Activated CD4-positive, CD25-positive, alpha-beta regulatory T cell (primary cell): Measurements from ENCODE around the gene NRG2.

ENCODE experiments used
- DNase-seq, 4 experiments: peaks; one replicate each; lab custom pipeline; 2025; lab: John Stamatoyannopoulos, UW

Gene NRG2

DNA sequence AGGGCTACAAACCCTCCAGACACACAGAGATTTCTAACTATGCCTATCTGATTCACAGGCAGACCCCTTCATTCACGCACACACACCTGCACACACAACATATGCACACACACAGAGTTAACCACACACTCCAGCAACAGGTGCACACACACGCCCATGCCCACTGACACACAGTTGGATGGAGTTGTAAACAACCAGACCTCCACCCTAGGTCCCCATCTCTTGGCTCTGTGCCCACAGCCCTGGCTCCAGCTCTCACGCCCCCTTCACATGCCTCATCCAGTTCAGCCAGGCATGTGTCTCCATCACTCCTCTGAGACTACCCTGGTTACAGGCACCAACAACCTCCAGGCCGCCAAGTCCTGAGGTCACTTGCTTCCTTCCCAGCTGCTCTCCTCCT lies 186.4 kb downstream of the NRG2 start:
- no peak for DNase-seq

DNA sequence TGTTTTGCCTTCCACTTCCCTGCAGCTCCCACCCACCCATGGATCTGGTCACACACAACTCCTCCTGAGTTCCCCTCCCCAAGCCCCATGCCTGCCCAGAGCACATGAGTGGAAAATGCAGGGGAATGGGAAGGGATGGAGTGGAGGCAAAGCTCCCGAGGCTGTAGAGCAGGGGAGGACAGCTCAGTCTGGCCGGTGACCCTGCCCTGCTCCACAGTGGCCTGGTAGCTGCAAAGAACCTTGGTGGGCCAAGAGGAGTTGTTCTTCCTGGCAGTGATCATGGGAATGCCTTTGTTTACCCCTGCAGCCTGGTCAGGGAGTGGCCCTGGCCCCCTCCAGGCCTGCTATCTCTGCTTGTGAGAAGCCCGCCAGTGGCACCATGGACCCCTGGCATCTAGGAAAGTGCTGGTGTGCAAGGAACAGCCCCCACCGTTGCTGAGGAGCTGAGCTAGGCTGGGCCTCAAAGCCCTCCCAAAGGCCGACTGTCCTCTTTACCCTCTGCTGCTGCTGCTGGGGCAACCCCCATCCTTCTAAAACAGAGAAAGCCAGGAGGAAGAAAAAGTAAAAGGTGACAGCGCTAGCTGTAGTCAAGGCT lies 187.1 kb downstream of the NRG2 start:
- DNase-seq = no peak

DNA sequence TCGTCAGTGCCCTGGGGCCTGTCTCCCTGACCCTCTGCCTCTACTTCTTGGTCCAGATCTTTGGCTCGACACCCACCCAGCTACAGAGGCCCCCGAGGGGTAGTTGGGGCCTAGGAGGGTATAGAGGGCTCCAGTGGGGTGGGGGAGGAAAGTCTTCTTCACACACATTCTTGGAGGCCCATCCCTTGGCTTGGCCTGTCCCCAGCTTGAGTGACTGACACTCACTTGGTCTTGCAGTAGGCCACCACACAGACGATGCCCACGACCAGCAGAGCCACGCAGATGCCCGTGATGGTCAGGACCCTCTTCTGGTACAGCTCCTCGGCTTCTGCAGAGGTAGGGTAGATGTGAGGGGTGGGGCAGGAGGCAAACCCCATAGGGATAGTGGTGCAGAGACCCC lies 187.6 kb downstream of the NRG2 start:
- no peak for DNase-seq

DNA sequence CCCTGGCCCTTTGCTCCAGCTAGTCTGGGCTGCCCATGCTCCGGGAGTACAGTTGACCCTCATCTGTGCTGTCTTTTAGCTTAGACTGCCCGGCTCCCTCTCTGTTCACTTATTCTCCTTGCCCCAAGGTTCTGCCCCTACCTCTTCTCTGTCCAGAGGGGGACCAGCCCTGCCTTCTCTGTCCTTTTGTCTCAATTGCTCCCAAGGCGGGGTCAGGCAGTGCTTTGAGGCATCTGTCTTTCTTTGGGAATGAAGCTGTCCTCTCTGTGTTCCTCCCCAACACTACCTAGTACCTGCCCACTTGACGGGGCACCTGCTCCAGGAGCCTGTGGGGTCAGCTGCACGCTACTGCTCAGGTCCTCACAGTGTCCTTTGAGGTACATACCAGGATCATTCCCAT lies 188.1 kb downstream of the NRG2 start:
- no peak for DNase-seq

DNA sequence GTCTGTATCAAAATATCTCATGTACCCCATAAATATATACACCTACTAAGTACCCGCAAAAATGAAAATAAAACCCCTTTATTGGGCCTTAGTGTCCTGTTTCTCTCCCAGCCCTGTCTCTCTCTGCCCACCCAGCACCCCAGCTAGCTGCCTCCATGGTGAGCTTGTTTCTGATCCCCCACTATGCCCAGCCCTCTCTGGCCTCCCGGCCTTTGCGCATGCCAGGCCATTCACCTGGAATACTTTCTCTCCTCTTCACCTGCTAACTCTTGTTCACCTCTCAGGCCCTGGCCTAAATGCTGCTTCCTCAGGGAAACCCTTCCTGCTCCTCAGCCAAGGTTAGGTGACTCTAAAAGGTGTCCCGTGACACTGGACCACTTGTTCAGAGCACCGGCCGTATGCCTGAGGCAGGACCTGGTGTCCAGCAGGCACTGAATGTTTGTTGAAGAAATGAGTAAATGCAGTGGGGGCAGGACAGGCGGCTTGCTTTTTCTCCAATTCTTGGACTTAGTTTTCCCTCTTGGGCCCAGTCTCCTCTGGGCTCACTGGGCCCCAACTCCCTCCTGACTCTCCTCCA lies 189.0 kb downstream of the NRG2 start:
- no peak for DNase-seq

DNA sequence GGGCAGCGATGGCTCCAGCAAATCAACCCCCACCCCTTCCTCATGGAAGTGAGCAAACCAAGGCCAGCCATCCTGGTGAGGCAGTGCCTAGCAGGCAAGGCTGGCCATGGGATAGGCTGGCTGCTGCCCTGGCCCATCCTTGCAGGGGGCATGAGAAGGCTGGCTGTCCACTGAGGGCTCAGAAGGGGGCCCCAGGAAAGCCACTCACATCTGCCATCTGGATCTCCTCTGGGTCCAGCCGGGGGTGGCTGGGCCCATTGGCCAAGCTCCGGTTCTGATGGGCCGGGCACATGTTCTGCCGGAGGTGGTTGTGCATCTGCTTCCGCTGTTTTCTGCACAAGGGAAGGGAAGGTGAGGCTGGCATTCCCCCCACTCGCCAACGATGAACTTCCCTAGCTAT lies 190.4 kb downstream of the NRG2 start:
- no peak for DNase-seq

DNA sequence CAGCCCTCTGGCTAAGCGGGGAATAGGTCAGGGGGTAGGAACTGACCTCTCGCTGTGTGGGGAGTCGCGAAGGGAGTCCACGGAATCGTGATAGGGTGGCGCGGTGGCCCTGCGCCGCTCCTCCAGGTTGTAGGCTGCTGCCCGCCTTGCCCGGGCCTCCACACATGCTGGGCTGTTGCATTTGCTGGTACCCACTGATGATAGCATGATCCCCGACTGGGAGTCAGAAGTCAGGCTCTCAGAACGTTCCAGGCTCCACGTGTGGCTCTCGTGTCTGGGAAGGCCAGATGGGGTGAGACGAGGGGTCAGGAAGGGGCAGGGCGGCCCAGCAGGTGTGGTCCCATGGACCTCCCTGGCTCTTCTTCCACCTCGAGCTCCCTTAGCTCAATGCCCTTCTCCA lies 191.5 kb downstream of the NRG2 start:
- DNase-seq = no peak

DNA sequence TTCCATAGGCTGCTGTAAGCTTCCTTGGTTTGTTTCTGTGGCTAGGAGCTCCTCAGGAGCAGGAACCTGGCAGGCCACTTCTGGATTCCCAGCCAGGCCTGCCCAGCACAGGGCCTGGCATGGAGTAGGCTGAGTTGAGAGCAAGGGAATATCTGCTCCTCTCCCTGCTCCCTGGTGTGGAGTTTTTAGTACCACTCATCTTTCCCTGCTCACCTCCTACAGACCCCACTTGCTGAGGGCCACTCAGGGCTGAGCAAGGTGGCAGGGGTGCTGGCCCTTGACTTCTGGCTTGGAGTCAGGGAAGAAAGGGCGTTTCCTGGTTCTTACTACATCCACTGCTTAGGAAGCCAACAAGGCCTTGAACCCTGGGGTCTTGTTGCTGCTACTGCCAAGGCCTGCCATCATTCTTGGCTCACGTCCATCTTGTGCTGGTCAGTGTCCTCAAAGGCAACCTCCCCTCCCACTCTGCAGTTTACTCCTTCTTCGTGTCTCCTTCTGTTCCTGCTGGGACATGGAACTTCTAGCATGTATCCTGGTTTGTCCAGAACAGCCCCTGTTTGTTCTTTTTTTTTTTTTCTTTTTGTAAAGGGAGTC lies 192.6 kb downstream of the NRG2 start:
- DNase-seq = no peak

DNA sequence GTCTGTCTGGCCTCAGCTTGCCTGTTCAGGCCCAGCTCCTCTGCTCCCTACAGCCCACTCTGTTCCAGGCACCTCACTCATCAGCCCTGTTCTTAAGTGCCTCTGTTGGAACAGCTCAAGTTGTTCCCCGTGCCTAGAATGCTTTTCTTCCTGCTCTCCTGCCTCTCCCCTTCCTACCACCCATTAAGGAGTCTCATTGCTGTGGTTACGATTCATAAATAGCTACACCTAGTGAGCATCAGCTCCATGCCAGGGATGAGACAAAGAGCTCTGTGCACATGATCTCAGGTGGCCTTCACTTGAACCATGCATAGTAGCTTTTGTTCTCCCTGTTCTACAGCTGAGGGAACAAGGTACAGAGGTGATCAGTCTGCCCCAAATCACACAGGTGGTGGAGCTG lies 193.2 kb downstream of the NRG2 start:
- no peak for DNase-seq

DNA sequence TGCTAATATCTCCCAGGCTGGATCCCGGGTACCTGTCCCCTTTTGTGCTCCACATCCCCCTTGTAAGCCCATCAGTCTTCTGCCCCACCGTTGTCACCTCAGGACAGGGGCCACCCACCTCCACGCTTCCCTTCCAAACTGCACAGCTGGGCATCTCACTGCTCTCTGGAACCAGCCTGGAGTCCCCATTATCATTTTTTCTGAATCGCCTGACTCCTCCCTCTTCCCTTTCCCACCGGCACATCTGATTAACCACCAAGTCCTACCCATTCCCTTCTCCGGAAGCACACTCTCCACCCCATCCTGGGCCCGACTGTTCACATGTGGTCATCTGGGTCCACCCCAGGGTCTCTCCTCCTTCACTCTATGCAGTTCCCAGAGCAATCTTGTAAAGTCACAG lies 193.6 kb downstream of the NRG2 start:
- no peak for DNase-seq

DNA sequence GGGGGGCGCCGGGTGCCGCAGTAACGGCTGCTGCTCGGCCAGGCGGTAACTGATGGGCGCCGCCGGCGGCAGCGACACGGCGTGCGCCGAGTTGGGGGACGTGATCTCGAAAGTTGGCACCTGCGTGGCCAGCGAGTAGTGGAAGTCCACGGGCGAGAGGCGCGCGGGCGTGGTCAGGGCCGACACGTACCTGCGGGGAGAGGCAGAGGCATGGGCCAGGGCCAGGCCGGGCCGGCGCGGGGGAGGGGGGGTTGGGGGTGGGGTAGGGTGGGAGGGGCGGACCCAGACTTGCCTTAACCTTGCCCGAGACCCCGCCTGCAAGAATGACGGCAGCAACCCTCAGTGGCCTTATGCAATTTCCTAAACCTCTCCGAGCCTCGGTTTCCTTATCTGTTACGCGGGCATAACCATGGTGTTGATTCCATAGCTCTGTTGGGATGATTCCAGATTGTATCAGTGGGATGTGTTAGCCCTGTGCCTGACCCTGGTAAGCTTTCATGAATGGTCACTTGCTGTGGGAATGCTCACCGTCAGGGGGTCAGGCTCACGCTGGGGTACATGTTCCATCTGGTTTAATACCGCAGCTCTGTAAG lies 194.5 kb downstream of the NRG2 start:
- DNase-seq = peak in 1 of 4 experiments; percentile 27

DNA sequence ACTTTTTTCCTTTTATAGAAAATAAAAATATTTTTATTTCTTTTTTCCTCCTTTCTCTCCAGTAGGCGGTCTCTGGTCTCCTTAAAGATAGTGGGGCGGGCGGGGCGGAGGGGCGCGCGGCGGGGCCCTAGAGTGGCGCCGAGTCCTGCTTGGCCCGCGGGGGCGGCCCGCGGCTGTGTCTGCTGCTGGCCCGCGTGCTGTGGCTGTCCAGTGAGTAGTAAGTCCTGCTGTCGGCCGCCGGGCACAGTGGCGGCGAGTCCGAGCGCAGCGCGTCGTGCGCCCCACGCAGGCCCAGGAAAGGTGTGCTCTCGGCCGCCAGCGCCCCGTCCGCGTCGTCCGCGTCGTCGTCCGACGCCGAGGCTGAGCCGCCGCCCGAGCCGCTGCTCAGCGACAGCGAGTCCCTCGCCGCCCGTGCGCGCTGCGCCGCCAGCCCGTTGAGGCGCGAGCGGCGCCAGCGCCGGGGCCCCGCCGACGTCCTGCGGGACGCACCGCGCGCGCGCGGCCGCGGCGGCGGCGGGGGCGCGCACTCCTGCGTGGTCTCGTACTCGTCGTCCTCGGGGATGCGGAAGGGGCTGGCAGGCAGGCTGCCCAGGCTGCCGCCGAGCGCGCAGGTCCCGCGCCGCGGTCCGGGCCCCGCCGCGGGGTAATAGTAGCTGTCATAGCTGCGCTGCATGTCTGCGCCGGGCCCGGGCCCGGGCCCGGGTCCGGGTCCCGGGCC lies 195.2 kb downstream of the NRG2 start:
- peak; percentile 26 to 61 (median 37) for DNase-seq

DNA sequence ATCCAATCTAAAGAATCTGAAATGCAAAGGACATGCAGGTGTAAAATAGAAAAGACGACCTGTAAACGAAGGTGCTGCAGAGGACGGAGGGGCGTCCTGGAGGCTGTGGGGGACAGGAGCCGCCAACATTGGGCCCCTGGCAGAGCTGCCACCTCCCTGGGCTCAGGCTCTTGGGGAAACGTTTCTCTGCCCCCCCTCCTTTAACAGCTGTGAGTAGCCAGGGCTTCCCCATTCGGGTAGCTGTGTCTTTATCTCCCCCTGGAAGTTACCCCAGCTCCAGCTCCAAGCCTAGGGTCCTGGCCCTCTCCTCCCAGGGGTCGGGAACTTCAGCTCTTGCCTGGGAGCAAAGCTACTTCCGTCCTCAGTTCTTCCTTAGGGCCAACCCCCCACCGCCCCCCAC lies 196.0 kb downstream of the NRG2 start:
- no peak for DNase-seq

DNA sequence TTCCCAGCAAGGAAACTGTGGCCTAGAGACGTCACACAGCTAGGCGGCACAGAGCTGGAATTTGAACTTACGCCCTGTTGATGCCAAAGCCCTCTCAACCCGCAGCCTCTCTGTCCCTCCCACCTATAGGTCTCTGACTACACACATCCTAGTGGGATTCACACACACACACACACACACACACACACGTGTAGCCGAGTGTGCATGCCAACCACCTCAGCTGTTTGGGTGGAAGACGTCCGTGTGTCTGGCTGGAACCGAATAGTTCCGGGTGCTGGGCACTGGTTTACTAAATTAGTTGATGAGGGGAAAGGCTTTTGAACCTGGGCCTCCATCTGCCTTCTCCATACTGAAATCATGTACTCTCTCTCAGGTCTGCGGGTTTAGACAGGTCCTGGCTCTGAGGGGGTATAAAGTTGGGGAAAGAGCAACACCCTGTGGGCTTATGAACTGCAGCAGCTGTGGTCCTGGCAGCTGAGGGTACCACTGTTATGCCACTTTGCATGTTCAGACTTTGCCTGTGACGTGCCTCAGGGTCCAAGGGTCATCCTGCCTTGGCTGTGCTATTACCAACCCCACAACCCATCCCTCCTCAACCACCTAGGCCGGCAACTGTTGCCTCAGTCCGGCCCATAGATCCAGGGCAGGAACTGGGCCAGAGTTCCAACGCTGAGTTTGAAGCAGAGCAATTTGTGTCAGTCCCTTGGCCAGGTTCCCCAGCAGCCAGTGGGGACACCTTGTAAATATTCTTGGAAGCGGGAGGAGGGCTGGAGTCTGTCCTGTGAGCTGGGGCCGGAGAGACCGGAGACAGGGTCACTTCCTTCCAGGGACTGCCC lies 197.0 kb downstream of the NRG2 start:
- DNase-seq = no peak

DNA sequence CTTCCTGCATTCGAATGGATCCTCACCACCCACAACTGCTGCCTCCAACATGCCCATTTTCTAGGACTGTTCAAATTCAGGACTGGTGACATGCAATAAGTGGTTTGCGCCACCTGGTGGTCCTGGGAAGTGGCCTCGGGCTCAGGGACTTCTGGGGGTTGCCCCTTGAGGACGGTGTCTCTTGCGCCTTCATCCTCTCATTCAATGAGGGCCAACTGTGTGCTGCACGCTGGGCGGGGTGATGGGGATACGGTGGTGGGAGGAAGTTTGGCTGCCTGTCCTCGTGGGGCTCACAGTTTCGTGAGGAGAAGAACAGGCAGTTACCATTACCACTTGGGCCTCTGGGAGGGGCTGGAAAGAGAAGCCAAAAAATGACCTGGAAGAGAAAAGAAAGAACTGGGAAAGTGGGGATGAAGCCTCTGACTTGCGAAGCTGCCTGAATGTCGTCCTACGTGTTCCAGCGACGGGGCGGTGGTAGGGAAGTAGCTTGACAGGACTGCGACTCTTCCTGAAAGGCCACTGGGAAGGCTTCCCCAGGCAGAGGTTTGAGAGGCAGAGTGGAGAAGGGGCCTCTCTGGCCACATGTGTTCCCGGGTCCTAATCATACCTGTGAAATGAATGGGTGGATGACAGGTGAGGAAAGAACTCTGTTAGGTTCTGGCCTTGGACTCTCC lies 198.5 kb downstream of the NRG2 start:
- peak; percentile 22 to 54 (median 39) for DNase-seq

DNA sequence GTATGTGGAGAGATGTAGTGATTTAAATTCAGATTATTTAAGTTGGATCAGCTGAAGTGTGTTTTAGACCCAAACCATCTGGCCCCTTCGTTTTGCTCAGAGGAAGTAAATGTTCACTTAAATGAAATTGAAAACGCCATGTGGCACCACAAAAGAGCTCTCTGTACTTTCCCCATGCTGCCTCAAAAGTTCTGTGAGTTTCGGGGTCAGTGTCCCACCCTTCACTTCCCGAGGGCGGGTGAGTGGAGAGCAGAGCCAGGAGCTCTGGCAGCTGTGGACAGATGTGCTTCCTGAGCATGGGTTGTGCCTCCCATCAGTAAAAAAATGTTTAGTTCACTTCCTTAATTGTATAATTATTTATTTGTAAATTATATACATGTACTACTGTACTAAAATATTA lies 199.1 kb downstream of the NRG2 start:
- no peak for DNase-seq

DNA sequence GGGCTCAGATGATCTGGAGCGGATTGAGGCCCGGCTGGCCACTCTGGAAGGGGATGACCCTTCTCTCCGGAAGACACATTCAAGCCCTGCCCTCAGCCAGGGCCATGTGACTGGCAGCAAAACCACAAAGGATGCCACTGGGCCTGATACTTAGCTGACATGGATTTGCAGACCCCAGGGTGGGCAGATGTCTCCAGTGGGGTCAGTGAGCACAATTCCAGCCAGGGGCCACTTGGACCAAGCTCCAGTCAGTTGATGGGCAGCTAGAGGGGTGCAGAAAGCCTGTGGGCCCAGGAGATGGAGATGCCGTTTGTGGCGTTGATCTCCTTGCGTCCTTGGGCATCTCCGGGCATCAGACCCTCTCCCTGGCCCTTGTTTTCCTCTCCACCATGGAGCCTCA lies 200.8 kb downstream of the NRG2 start:
- DNase-seq = no peak

DNA sequence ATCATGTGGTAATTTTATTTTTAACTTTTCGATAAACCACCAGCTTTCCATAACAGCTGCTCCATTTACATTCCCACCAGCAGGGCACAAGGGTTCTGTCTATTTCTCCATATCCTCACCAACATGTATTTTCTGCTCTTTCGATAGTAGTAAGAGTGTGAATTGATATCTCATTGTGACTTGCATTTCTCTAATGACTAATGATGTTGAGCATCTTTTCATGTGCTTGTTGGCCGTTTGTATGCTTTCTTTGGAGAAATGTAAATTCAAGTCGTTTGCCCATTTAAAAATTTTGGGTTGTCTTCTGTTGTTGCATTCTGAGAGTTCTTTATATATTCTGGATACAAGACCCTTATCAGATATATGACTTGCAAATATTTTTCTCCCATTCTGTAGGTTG lies 201.6 kb downstream of the NRG2 start:
- no peak for DNase-seq

DNA sequence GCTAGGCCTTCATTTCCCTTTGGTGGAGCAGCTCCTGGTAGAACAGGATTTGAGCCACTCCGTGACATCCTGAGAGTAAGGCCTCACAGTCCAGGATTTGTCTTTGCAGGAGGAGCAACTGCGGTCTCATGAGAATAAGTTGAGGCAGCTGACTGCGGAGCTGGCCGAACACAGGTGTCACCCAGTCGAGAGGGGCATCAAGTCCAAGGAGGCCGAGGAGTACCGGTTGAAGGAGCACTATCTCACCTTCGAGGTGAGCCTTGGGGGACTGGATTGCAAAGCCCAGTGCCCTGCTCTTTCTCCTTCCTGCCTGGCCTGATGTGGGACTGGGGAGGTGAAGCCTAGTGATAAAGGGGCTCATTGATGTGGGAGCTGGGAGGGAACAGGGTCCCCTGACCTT lies 203.2 kb downstream of the NRG2 start:
- no peak for DNase-seq

DNA sequence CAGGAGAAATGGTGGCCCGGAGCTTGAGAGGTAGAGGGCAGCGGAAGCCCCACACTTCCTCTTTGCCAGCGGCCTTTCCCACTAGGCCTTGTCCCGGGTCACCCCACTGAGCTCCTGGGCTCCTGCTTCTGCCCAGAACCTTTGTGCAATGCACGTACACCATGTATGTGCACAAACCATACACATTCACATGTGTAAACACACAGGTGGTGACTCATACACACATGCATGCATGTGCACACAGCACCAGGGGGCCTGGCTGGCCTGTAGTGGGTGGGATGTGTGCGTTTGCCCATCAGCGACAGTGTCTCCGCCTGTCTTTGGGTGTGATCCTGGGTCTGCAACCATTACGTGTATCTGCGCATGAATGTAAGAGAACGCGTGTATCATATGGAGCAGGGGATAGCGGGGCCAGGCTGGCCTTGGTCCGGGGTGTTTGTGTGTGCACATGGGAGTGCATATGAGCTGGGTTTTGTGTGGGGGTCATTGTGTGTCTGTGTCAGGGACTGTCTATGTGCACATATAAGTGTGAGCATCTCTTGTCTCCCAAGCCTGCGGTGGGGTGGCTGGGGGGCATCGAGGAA lies 203.8 kb downstream of the NRG2 start:
- no peak for DNase-seq
